Activated effector memory CD4-positive, alpha-beta T cell treated with anti-CD3 and anti-CD28 coated beads, Interleukin-2, amount 50 U/mL, for 16 hours (primary cell): Measurements from ENCODE around the gene ARHGEF25.
"Not testable (repeated sequence)": the region's sequence is repeated elsewhere in the genome, so short reads cannot be mapped to it uniquely, and the experiment has no call there.

Experiments used
- DNase-seq: peaks from one replicate; pipeline ENCODE4 v3.0.0-alpha.2; 2020

The ARHGEF25 gene

GRCh38 chr12:57640175-57641042 is 29.2 kb downstream of the ARHGEF25 start:
- no peak for DNase-seq

GRCh38 chr12:57641699-57642442 is 30.6 kb downstream of the ARHGEF25 start:
- no peak for DNase-seq

GRCh38 chr12:57645990-57646658 is 34.9 kb downstream of the ARHGEF25 start:
- not testable (repeated sequence) for DNase-seq

GRCh38 chr12:57646659-57647049 is 35.4 kb downstream of the ARHGEF25 start:
- not testable (repeated sequence) for DNase-seq

- DNase-seq: no peak
These were observed 42.8 kb downstream of the ARHGEF25 start for GRCh38 chr12:57654042-57654441.

GRCh38 chr12:57655541-57656240 is 44.5 kb downstream of the ARHGEF25 start:
- DNase-seq: no peak

- not testable (repeated sequence) for DNase-seq
These were observed 45.2 kb downstream of the ARHGEF25 start for GRCh38 chr12:57656408-57656807.

GRCh38 chr12:57657744-57658143 is 46.5 kb downstream of the ARHGEF25 start:
- DNase-seq: no peak

- no peak for DNase-seq
These were observed 47.7 kb downstream of the ARHGEF25 start for GRCh38 chr12:57658890-57659289.

GRCh38 chr12:57661376-57661775 is 50.1 kb downstream of the ARHGEF25 start:
- DNase-seq: no peak

GRCh38 chr12:57665066-57665820 is 54.0 kb downstream of the ARHGEF25 start:
- not testable (repeated sequence) for DNase-seq
